GM12892 (cell line): ENCODE data around the gene PURB.

Experiments
- POLR2A ChIP-seq: IDR thresholded peaks from 2 replicates; pipeline ENCODE4 v1.6.1; 2011; ENCODE audit warnings: low read depth, low read length, control low read depth
- TAF1 ChIP-seq: IDR thresholded peaks from 2 replicates; pipeline ENCODE4 v1.6.1; 2011; ENCODE audit warnings: low read depth, mild to moderate bottlenecking, control low read depth, low read length, borderline replicate concordance

- TF ChIP-seq POLR2A: no peak
- no peak for TF ChIP-seq TAF1
Measured at GRCh38 chr7:44883961-44884620, 1.2 kb downstream of the PURB start.
